Activated naive CD4-positive, alpha-beta T cell treated with anti-CD3 and anti-CD28 coated beads, Interleukin-2, amount 10 ng/mL, durations not matched to agents 7 days and 5 days (primary cell): ENCODE data around the gene CSNK2B.
A peak's percentile ranks its signal among the peaks of the same experiment; 100 is the strongest.

Experiments used
- CTCF ChIA-PET: fragments of 350-600 bp; sonication (Branson Sonifier 250); formaldehyde crosslinking; loops from one replicate; lab custom pipeline; 2021; ENCODE audit warnings: antibody characterized with exemption; lab: Charles Lee
- DNase-seq: peaks from one replicate; pipeline ENCODE4 v3.0.0-alpha.2; 2020
- H3K27ac Mint-ChIP-seq: one replicate; pipeline ENCODE4 v1.8.0; 2021; ENCODE audit warnings: mild to moderate bottlenecking, moderate library complexity, mixed read lengths
- H3K27me3 Mint-ChIP-seq: one replicate; pipeline ENCODE4 v1.8.0; 2021; ENCODE audit warnings: mild to moderate bottlenecking, mixed read lengths
- H3K36me3 Mint-ChIP-seq: one replicate; pipeline ENCODE4 v1.8.0; 2021; ENCODE audit warnings: mixed read lengths
- H3K4me1 Mint-ChIP-seq: one replicate; pipeline ENCODE4 v1.8.0; 2021; ENCODE audit warnings: mixed read lengths
- H3K4me3 Mint-ChIP-seq: one replicate; pipeline ENCODE4 v1.8.0; 2021; ENCODE audit warnings: mild to moderate bottlenecking, moderate library complexity, mixed read lengths
- H3K9me3 Mint-ChIP-seq: one replicate; pipeline ENCODE4 v1.8.0; 2021; ENCODE audit warnings: mixed read lengths

The CSNK2B gene

GRCh38 chr6:31631209-31631608 lies 34.7 kb upstream of the CSNK2B start:
- CTCF ChIA-PET: no interaction called here
- Mint-ChIP-seq H3K4me3 (no peak overlapping the region), H3K27ac (no peak overlapping the region), H3K27me3 (no peaks in the 10 kb centered on the region), H3K36me3 (peaks cover 75% of the 10 kb centered on the region), H3K9me3 (no peaks in the 10 kb centered on the region), H3K4me1 (peaks cover 5% of the 10 kb centered on the region)
- DNase-seq: no peak

- H3K27ac Mint-ChIP-seq: peak overlapping the region; percentile 71
- H3K36me3 Mint-ChIP-seq: peaks cover 74% of the 10 kb centered on the region
- DNase-seq: no peak
- CTCF ChIA-PET: no interaction called here
- H3K4me3 Mint-ChIP-seq: no peak overlapping the region
- no peaks in the 10 kb centered on the region for H3K27me3 Mint-ChIP-seq
- no peaks in the 10 kb centered on the region for H3K9me3 Mint-ChIP-seq
- H3K4me1 Mint-ChIP-seq: peaks cover 2% of the 10 kb centered on the region
Observed at GRCh38 chr6:31631681-31632278, 34.1 kb upstream of the CSNK2B start.

GRCh38 chr6:31632279-31632946 lies 33.5 kb upstream of the CSNK2B start:
- no peak overlapping the region for H3K4me3 Mint-ChIP-seq
- peaks cover 2% of the 10 kb centered on the region for H3K4me1 Mint-ChIP-seq
- DNase-seq: no peak
- peak overlapping the region; percentile 71 for H3K27ac Mint-ChIP-seq
- peaks cover 73% of the 10 kb centered on the region for H3K36me3 Mint-ChIP-seq
- H3K9me3 Mint-ChIP-seq: no peaks in the 10 kb centered on the region
- H3K27me3 Mint-ChIP-seq: no peaks in the 10 kb centered on the region
- CTCF ChIA-PET: interaction anchor here (1.2 kb wide), 1 partner anchor 198 kb away, joined by 6 read pairs; no protein-coding TSS in a partner anchor

- no peak overlapping the region for H3K27ac Mint-ChIP-seq
- no peak overlapping the region for H3K4me3 Mint-ChIP-seq
- no peaks in the 10 kb centered on the region for H3K9me3 Mint-ChIP-seq
- H3K36me3 Mint-ChIP-seq: peaks cover 68% of the 10 kb centered on the region
- CTCF ChIA-PET: interaction anchor here (1.2 kb wide), 1 partner anchor 197 kb away, joined by 6 read pairs; no protein-coding TSS in a partner anchor
- no peaks in the 10 kb centered on the region for H3K27me3 Mint-ChIP-seq
- DNase-seq: no peak
- H3K4me1 Mint-ChIP-seq: no peaks in the 10 kb centered on the region
Observed at GRCh38 chr6:31633447-31633846, 32.4 kb upstream of the CSNK2B start.

- CTCF ChIA-PET: no interaction called here
- no peaks in the 10 kb centered on the region for H3K27me3 Mint-ChIP-seq
- no peaks in the 10 kb centered on the region for H3K9me3 Mint-ChIP-seq
- peaks cover 67% of the 10 kb centered on the region for H3K36me3 Mint-ChIP-seq
- H3K27ac Mint-ChIP-seq: peak overlapping the region; percentile 25
- DNase-seq: no peak
- no peaks in the 10 kb centered on the region for H3K4me1 Mint-ChIP-seq
- no peak overlapping the region for H3K4me3 Mint-ChIP-seq
Observed at GRCh38 chr6:31634131-31634530, 31.7 kb upstream of the CSNK2B start.

GRCh38 chr6:31634969-31635575 lies 30.8 kb upstream of the CSNK2B start:
- DNase-seq: no peak
- Mint-ChIP-seq H3K4me1 (no peaks in the 10 kb centered on the region), H3K4me3 (no peak overlapping the region), H3K36me3 (peaks cover 65% of the 10 kb centered on the region), H3K9me3 (no peaks in the 10 kb centered on the region), H3K27me3 (no peaks in the 10 kb centered on the region), H3K27ac (peak overlapping the region; percentile 9)
- CTCF ChIA-PET: no interaction called here

- H3K4me3 Mint-ChIP-seq: no peak overlapping the region
- no peaks in the 10 kb centered on the region for H3K4me1 Mint-ChIP-seq
- H3K9me3 Mint-ChIP-seq: no peaks in the 10 kb centered on the region
- no peak overlapping the region for H3K27ac Mint-ChIP-seq
- CTCF ChIA-PET: no interaction called here
- H3K27me3 Mint-ChIP-seq: no peaks in the 10 kb centered on the region
- H3K36me3 Mint-ChIP-seq: peaks cover 67% of the 10 kb centered on the region
- DNase-seq: no peak
Observed at GRCh38 chr6:31636698-31637596, 28.9 kb upstream of the CSNK2B start.

- CTCF ChIA-PET: interaction anchor here (1.1 kb wide), 1 partner anchor 52 kb away, joined by 3 read pairs; no protein-coding TSS in a partner anchor
- Mint-ChIP-seq H3K4me3 (no peak overlapping the region), H3K9me3 (no peaks in the 10 kb centered on the region), H3K4me1 (no peaks in the 10 kb centered on the region), H3K27me3 (no peaks in the 10 kb centered on the region), H3K27ac (no peak overlapping the region), H3K36me3 (peaks cover 60% of the 10 kb centered on the region)
- no peak for DNase-seq
Observed at GRCh38 chr6:31639043-31639442, 26.8 kb upstream of the CSNK2B start.

GRCh38 chr6:31639449-31639861 lies 26.4 kb upstream of the CSNK2B start:
- H3K9me3 Mint-ChIP-seq: no peaks in the 10 kb centered on the region
- CTCF ChIA-PET: interaction anchor here (1.0 to 1.1 kb wide), 2 partner anchors 10 to 51 kb away, joined by 3 read pairs; no protein-coding TSS in a partner anchor
- H3K27me3 Mint-ChIP-seq: no peaks in the 10 kb centered on the region
- H3K4me3 Mint-ChIP-seq: no peak overlapping the region
- no peaks in the 10 kb centered on the region for H3K4me1 Mint-ChIP-seq
- H3K27ac Mint-ChIP-seq: no peak overlapping the region
- DNase-seq: no peak
- peaks cover 58% of the 10 kb centered on the region for H3K36me3 Mint-ChIP-seq

GRCh38 chr6:31640612-31641011 lies 25.3 kb upstream of the CSNK2B start:
- H3K27me3 Mint-ChIP-seq: no peaks in the 10 kb centered on the region
- CTCF ChIA-PET: interaction anchor here (1.0 kb wide), 1 partner anchor 11 kb away, joined by 3 read pairs; no protein-coding TSS in a partner anchor
- H3K9me3 Mint-ChIP-seq: no peaks in the 10 kb centered on the region
- peak overlapping the region; percentile 49 for H3K27ac Mint-ChIP-seq
- DNase-seq: no peak
- no peak overlapping the region for H3K4me3 Mint-ChIP-seq
- H3K36me3 Mint-ChIP-seq: peaks cover 63% of the 10 kb centered on the region
- peaks cover 4% of the 10 kb centered on the region for H3K4me1 Mint-ChIP-seq

- Mint-ChIP-seq H3K27ac (peak overlapping the region; percentile 70), H3K4me3 (no peak overlapping the region), H3K27me3 (no peaks in the 10 kb centered on the region), H3K9me3 (no peaks in the 10 kb centered on the region), H3K4me1 (peaks cover 4% of the 10 kb centered on the region), H3K36me3 (peaks cover 61% of the 10 kb centered on the region)
- CTCF ChIA-PET: no interaction called here
- no peak for DNase-seq
Observed at GRCh38 chr6:31641370-31641769, 24.5 kb upstream of the CSNK2B start.

GRCh38 chr6:31642798-31643570 lies 22.9 kb upstream of the CSNK2B start:
- peaks cover 4% of the 10 kb centered on the region for H3K4me1 Mint-ChIP-seq
- peaks cover 60% of the 10 kb centered on the region for H3K36me3 Mint-ChIP-seq
- H3K27ac Mint-ChIP-seq: no peak overlapping the region
- no peak for DNase-seq
- CTCF ChIA-PET: interaction anchor here (0.6 kb wide), 1 partner anchor 172 kb away, joined by 3 read pairs; no protein-coding TSS in a partner anchor
- no peak overlapping the region for H3K4me3 Mint-ChIP-seq
- no peaks in the 10 kb centered on the region for H3K9me3 Mint-ChIP-seq
- no peaks in the 10 kb centered on the region for H3K27me3 Mint-ChIP-seq

GRCh38 chr6:31643818-31644454 lies 21.9 kb upstream of the CSNK2B start:
- CTCF ChIA-PET: no interaction called here
- H3K36me3 Mint-ChIP-seq: peaks cover 63% of the 10 kb centered on the region

More at GRCh38 chr6:31643818-31644454, 21.9 kb upstream of the CSNK2B start:
- Mint-ChIP-seq H3K27ac (no peak overlapping the region), H3K4me3 (no peak overlapping the region), H3K9me3 (no peaks in the 10 kb centered on the region), H3K4me1 (peaks cover 7% of the 10 kb centered on the region), H3K27me3 (no peaks in the 10 kb centered on the region)
- no peak for DNase-seq
